Middle frontal gyrus (tissue), 1 donor: ENCODE measurements around the gene DUS2.
A peak's percentile ranks its signal among the peaks of the same experiment; 100 is the strongest.

Experiments
- DNase-seq: peaks from one replicate; pipeline ENCODE4 v3.0.0-alpha.2; 2015; ENCODE audit warnings: low spot score; ENCODE audit errors: extremely low spot score

Gene DUS2

GRCh38 chr16:68077866-68078700 lies 55.0 kb downstream of the DUS2 start:
- DNase-seq = no peak

DNA sequence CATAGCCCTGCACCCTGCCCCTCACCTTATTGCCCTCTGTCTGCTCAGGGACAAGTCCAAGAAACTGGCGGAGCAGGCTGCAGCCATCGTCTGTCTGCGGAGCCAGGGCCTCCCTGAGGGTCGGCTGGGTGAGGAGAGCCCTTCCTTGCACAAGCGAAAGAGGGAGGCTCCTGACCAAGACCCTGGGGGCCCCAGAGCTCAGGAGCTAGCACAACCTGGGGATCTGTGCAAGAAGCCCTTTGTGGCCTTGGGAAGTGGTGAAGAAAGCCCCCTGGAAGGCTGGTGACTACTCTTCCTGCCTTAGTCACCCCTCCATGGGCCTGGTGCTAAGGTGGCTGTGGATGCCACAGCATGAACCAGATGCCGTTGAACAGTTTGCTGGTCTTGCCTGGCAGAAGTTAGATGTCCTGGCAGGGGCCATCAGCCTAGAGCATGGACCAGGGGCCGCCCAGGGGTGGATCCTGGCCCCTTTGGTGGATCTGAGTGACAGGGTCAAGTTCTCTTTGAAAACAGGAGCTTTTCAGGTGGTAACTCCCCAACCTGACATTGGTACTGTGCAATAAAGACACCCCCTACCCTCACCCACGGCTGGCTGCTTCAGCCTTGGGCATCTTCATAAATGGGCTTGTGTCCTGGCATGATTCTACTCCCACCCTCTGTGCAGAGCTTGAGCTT lies 55.8 kb downstream of the DUS2 start:
- DNase-seq = no peak

GRCh38 chr16:68079376-68079625 lies 56.2 kb downstream of the DUS2 start:
- no peak for DNase-seq

GRCh38 chr16:68079626-68080344 lies 56.7 kb downstream of the DUS2 start:
- DNase-seq = no peak

GRCh38 chr16:68081861-68082628 lies 59.0 kb downstream of the DUS2 start:
- DNase-seq = no peak

- DNase-seq = no peak
Observed at GRCh38 chr16:68082629-68083238, 59.6 kb downstream of the DUS2 start.

DNA sequence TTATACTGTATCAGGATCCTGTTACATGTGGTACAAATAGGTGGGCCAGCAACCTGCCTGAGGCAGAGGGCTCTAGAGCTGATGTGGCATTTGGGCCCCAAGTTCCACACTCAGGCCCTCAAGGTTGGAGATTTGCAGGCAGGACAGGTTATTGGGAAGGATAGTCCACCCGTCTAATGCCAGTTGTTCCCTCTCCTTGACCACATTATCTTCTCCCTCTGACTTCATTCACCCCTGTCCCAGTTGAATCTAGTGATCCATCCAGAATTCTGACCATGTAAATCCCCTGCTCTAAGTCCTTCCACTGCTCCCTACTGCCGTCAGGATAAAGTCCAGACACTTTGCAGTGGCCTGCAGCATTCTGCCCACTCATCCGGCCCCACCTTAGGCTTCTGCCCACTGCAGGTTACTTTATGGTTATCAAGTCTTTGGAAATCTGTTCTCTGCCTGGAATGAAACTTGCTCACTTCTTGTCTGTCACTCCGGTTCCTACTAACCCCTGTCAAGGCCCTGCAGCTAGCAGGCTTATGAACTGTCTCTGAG lies 60.2 kb downstream of the DUS2 start:
- DNase-seq = no peak

DNA sequence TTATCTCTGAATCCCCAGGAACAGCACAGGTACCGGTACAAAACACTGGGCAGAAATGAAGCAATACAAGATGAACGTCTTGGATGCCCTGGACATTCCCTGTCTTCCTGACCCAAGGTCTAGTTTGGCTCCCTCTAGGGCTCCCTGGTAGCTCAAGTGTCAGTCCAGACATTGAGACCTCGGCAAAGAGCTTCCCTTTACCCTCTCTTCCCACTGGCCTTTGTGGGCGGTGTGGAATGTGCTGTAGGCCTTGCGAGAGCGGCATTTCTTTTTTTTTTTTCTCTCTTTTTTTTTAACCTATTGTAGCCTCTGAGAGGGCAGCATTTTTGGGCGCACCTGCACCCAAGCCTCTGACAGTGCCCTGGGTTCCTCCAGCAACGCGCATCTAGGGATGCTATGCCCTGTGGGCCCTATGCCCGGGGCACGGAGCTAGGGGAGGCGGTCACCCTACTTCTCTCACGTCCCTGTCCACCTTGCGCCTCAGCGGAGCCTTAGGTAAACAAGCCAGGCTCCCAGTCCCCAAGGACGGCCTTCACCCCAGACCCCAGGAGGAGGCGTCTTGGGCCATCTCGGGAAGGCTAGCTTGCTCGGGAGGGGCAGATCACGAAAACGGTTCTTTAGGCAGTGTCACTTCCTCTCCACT lies 60.9 kb downstream of the DUS2 start:
- DNase-seq = no peak

GRCh38 chr16:68084504-68085258 lies 61.6 kb downstream of the DUS2 start:
- DNase-seq = peak; percentile 92

DNA sequence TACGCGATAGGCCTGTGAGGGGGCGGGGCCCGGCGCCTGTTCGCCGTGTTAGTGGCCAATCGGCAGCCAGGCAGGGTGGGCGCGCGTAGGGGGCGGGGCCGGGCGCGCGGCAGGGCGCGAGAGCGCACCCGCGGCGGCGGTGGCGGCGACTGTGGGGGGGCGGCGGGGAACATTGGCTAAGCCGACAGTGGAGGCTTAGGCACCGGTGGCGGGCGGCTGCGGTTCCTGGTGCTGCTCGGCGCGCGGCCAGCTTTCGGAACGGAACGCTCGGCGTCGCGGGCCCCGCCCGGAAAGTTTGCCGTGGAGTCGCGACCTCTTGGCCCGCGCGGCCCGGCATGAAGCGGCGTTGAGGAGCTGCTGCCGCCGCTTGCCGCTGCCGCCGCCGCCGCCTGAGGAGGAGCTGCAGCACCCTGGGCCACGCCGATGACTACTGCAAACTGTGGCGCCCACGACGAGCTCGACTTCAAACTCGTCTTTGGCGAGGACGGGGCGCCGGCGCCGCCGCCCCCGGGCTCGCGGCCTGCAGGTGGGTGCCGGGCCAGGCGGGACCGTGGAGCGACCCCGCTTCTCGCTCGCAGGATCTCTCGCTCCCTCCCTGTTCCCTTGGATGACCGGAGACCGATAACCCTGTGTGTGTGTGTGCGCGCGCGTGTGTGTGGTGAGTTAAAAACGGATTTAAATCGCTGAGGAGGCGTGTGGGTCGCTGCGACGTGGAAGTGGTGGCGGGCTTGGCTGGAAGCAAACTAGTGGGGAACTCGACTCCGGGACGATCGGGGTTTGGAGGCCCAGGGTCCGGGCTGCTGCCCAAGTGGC lies 62.4 kb downstream of the DUS2 start, which contains the start of gene NFATC3:
Gene NFATC3 (plus strand): TSS at position 112 of the 813 bp plus-strand sequence. CDS start 312 bp downstream, at position 424.
- DNase-seq = peak; percentile 90

DNA sequence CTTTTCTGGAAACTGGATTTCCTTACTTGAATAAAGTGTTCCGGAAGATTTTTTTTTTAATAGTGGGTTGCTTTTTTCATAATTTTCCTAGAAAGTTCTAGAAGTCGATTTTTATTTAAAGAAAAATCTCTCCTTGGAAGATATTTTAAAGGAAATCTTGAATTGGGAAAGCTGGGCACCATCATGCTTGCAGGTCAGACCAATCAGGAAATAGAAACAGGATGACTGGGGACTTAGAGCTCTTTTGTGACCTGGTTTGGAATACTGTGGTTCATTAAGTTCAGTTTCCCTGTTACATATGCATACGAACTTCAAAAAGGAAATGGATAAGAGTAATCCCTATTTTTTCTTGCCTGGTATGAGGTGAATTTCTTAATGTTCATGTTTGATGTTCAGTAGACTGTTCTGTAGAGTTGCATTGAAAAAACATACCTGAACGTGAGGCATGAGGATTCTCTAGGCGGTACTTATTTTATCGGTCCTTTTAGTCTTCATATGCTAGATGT lies 63.3 kb downstream of the DUS2 start:
- no peak for DNase-seq

DNA sequence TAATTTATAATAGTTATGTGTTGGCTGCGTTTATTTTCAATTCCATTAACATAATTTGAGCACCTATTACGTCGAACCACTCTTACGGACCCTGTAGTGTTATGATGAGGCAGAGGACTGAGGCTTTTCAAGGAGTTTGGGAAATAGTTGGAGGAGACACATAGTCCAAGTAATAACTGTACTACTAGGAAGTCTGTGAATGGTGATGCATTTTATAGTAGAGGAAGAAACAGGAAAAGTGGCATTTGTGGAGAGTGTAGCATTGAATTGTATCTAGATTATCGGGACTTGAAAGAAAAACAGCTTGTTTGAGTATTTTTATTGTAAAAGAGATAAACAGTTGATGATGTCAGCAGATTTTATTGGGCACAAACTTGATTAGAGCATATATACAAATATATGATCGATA lies 63.8 kb downstream of the DUS2 start:
- no peak for DNase-seq

DNA sequence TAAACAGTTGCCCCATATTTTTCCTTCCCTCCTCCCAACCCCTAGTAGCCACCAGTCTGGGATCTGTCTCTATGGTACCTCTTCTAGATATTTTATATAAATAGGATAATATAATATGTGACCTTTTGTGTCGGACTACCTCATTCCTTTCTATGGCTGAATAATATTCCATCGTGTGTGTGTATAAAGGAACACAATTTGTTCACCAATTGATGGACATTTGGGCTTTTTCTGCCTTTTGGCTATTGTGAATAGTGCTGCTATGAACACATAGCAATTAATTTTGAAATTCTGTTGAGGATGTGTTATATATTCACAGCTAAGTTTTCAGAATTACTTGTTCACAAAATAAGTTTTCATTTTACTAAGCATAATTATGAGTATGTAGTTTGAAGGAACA lies 64.6 kb downstream of the DUS2 start:
- no peak for DNase-seq

GRCh38 chr16:68088130-68088972 lies 65.3 kb downstream of the DUS2 start:
- no peak for DNase-seq

GRCh38 chr16:68089067-68089466 lies 66.0 kb downstream of the DUS2 start:
- no peak for DNase-seq

DNA sequence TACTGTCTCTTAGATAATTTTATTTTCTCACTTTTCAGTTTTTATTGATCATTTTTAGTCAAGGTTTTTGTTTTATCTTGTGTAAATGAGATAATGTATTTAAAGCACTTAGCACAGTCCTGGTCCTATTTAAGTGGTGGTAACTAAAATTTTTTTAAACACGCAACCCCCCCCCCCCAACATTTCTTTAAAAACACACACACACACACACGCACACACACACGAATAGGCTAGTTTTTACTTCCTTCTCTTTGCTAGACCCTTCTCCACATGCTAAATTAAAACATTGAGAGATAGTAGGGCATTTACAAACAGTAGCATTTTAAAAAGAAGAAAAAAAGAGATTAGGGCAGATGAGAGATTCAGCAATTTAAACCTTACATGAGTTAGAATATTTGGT lies 67.0 kb downstream of the DUS2 start:
- DNase-seq = no peak

DNA sequence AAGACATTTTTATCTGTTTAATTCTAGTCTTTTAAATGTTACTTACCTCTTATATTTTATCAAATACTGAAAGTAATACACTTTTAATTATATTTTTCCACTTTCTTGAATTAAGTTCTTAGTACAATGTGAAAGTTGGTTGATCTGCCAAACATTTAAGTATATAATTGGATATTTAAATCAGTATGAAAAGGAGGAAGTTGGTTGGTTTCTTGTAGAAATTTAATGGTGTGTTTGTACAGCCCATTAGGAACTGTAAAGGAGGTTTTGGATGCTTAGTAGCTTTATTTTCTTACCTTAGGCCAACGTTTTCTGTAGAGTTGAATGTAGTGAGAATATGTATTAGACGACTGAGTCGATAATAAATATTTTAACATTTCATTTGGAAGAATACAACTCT lies 67.4 kb downstream of the DUS2 start:
- DNase-seq = no peak
